Osteoblast (primary cell): ENCODE measurements around the gene KCND2. TPM values are rescaled to one million over a fixed set of nuclear protein-coding genes. Genes with fewer than 3 reads are reported as not detected.

Experiments
- DNase-seq: peaks from one replicate; pipeline ENCODE4 v3.0.0; 2011; ENCODE audit warnings: low spot score, mixed read lengths; ENCODE audit not compliant: insufficient read length; ENCODE audit errors: missing footprints
- H2AFZ ChIP-seq: 2 replicates; pipeline ENCODE4 v1.6.0; 2011; ENCODE audit warnings: mild to moderate bottlenecking, low read length
- H3K27ac ChIP-seq: 2 replicates; pipeline ENCODE4 v1.5.1; 2011; ENCODE audit warnings: mild to moderate bottlenecking, low read depth, low read length, moderate library complexity
- H3K27me3 ChIP-seq: 2 replicates; pipeline ENCODE4 v1.6.0; 2012; ENCODE audit warnings: mild to moderate bottlenecking, control low read depth, inconsistent platforms, low read length, moderate library complexity; ENCODE audit not compliant: insufficient read depth
- H3K36me3 ChIP-seq: 2 replicates; pipeline ENCODE4 v1.5.1; 2011; ENCODE audit warnings: mild to moderate bottlenecking, low read length, control low read depth, moderate library complexity; ENCODE audit not compliant: insufficient read depth
- H3K4me1 ChIP-seq: 2 replicates; pipeline ENCODE4 v1.5.1; 2011; ENCODE audit warnings: mild to moderate bottlenecking, low read length, control low read depth, moderate library complexity; ENCODE audit not compliant: insufficient read depth
- H3K4me2 ChIP-seq: 2 replicates; pipeline ENCODE4 v1.6.0; 2011; ENCODE audit warnings: mild to moderate bottlenecking, low read length; ENCODE audit not compliant: insufficient read depth
- H3K4me3 ChIP-seq: fragments of 200-600 bp; sonication (generic); 3 replicates; pipeline ENCODE4 v1.5.1; 2012; ENCODE audit warnings: mild to moderate bottlenecking, low read length, inconsistent platforms; ENCODE audit not compliant: insufficient read depth
- H3K79me2 ChIP-seq: 2 replicates; pipeline ENCODE4 v1.6.0; 2012; ENCODE audit warnings: mild to moderate bottlenecking, low read length, control low read depth, inconsistent platforms; ENCODE audit not compliant: insufficient read depth
- H3K9me3 ChIP-seq: 2 replicates; pipeline ENCODE4 v1.5.1; 2011; ENCODE audit warnings: low read depth, low read length, control low read depth
- H4K20me1 ChIP-seq: 2 replicates; pipeline ENCODE4 v1.6.0; 2012; ENCODE audit warnings: mild to moderate bottlenecking, low read length, control low read depth; ENCODE audit not compliant: insufficient read depth
- CTCF ChIP-seq: IDR thresholded peaks from 2 replicates; pipeline ENCODE4 v1.5.1; 2011; ENCODE audit warnings: mild to moderate bottlenecking, low read depth, low read length, moderate library complexity; ENCODE audit errors: extremely low read depth
- total RNA-seq: library from RNA; depleted of rRNA; stranded (reverse); fragments of >200 nt; gene quantifications from 2 replicates; pipeline ENCODE4 v1.2.3, GENCODE V29; 2012

Gene KCND2
- total RNA-seq, 1 donor = 6.5 TPM

DNA sequence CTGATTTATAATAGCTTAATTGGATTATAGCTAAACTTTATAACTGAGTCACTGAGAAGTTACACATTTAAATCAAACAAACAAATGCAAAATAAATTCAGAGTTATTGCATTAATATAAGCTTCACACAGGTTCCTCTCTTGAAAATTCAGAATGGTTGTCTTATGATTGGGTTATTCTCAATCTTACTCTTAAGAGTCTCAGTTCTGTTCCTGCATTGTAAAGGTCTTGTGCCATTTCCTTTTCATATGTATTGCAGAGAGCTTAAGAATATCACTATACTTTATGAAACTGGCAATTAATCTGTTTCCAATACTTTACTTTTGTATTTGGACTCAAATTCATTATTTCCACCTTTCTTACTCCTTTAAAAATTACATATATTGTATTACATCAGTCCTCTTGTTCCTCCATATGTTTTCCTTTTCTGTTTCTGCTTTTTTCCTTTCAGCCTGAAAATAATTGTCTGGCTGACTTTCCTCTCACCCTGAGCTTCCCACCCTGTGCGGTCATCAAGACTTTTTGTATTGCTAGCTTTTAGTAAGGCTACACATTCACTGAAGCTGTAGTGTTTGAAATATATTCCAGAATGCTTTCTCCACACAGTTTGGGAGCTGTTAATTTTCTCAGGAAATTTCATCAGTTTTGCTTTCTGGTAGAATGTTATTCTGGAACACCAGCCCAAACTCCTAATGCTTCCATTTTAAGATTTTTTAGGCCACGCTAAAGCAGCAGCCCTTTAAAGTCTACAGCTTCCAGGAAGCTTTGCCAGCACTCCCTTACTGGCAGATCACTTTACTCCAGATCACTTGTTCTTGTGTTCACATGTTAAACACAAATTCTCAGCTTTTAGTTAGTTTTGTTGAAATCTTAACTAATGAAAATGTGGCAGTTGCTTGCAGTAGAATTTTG lies 139.4 kb downstream of the KCND2 start:
- H3K79me2 ChIP-seq = no peaks in the 10 kb centered on the region
- H3K36me3 ChIP-seq = no peaks in the 10 kb centered on the region
- no peaks in the 10 kb centered on the region for H3K4me1 ChIP-seq
- no peaks in the 10 kb centered on the region for H3K9me3 ChIP-seq
- no peak overlapping the region for H3K4me3 ChIP-seq
- no peak overlapping the region for H3K27ac ChIP-seq
- DNase-seq = no peak
- H3K4me2 ChIP-seq = no peak overlapping the region
- no peak for TF ChIP-seq CTCF
- H4K20me1 ChIP-seq = no peaks in the 10 kb centered on the region
- H3K27me3 ChIP-seq = no peaks in the 10 kb centered on the region
- H2AFZ ChIP-seq = no peak overlapping the region

DNA sequence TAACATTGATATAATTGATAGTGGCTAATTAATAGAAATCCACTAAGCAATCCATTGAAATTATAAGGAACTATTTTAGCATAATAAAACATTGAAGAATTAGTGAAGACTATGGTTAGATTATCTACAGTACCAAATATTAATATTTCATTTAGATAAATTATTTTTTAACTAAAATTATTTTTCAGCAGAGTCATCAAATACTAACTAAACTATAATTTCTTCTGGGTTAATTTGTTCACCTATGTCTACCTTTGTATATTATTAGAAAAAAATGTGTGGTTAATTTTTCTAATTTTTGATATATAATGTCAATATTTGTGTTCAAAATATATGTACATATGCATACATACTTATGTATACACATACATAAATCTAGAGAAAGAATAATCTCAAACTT lies 140.2 kb downstream of the KCND2 start:
- TF ChIP-seq CTCF = no peak
- Histone ChIP-seq H2AFZ (no peak overlapping the region), H3K4me3 (no peak overlapping the region), H3K4me2 (no peak overlapping the region), H4K20me1 (no peaks in the 10 kb centered on the region), H3K36me3 (no peaks in the 10 kb centered on the region), H3K27ac (no peak overlapping the region), H3K27me3 (no peaks in the 10 kb centered on the region), H3K9me3 (no peaks in the 10 kb centered on the region), H3K79me2 (no peaks in the 10 kb centered on the region), H3K4me1 (no peaks in the 10 kb centered on the region)
- DNase-seq = no peak

DNA sequence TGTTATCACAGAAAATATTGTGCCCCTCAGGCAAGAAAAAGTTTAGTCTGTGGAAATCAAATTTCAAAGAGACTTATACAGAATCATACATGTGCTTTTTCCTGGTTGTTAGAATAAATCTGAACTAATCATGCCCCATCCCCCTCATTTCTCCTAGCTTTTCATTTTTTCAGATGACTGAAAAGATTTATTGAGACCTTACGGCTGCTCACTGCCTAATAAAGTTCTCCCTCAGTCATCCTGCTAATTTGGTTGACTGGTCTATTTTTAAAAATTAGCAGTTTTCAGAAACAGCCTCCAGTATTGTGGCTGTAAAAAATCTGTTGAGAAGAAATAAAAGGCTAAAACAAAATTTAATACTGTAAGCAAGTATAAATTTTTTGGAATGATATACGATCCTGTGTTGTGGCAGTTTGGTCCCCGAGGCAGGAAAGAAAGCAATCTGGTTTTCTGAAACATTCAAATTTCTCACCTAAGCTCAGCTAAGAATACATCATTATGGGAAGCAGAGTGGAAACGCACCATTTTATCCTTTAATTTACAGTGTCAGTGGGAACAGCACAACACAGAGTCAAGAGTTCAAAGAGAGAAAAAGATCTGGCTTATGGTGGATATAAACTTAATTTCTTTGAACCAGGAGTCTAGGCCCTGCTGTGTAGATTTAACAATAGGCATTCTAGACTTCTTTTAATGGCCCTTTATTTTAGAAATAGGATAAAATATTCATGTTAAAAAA lies 144.4 kb downstream of the KCND2 start:
- no peaks in the 10 kb centered on the region for H3K4me1 ChIP-seq
- H3K36me3 ChIP-seq = no peaks in the 10 kb centered on the region
- no peak overlapping the region for H3K4me3 ChIP-seq
- no peak overlapping the region for H3K4me2 ChIP-seq
- no peaks in the 10 kb centered on the region for H3K9me3 ChIP-seq
- TF ChIP-seq CTCF = no peak
- H3K79me2 ChIP-seq = no peaks in the 10 kb centered on the region
- H3K27ac ChIP-seq = no peak overlapping the region
- DNase-seq = no peak
- no peaks in the 10 kb centered on the region for H4K20me1 ChIP-seq
- H2AFZ ChIP-seq = no peak overlapping the region
- H3K27me3 ChIP-seq = no peaks in the 10 kb centered on the region

DNA sequence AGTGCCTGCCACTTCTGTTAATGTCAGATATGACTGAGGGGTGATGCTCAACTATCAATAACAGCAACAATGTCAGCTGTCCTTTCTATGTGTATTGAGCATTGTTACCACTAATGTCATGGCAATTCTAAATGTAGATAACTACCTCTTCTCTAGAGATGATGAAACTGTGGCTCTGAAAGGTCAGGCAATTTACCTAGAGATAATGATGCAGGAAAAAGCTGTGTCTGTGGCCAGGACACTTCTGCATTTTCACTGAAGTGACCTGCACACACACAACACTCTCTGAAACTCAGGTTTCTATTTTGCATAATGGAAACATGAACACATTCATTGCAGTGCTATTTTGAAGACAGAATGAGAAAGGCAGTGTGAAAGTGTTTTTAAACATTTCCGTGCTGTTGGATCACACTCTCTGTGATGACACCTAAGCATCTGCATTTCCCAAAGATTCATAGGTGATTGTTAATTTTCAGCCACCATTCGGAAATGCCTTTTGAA lies 148.2 kb downstream of the KCND2 start:
- H3K36me3 ChIP-seq = no peaks in the 10 kb centered on the region

More for the DNA sequence above, 148.2 kb downstream of the KCND2 start:
- no peak overlapping the region for H3K4me3 ChIP-seq
- H3K9me3 ChIP-seq = peaks cover 2% of the 10 kb centered on the region
- no peak for TF ChIP-seq CTCF
- H3K27me3 ChIP-seq = no peaks in the 10 kb centered on the region
- H3K27ac ChIP-seq = no peak overlapping the region
- no peaks in the 10 kb centered on the region for H4K20me1 ChIP-seq
- H3K4me1 ChIP-seq = no peaks in the 10 kb centered on the region
- no peak overlapping the region for H2AFZ ChIP-seq
- no peak for DNase-seq
- H3K4me2 ChIP-seq = no peak overlapping the region
- H3K79me2 ChIP-seq = no peaks in the 10 kb centered on the region
